Hematopoietic multipotent progenitor cell treated with erythropoietin and hydrocortisone succinate and interleukin-3 and kit ligand, for 17 days (in vitro differentiated cells): ENCODE data around the gene SBK2.
"Not testable (repeated sequence)": the region's sequence is repeated elsewhere in the genome, so short reads cannot be mapped to it uniquely, and the experiment has no call there.

Source experiments
- DNase-seq: peaks from one replicate; pipeline ENCODE4 v3.0.0-alpha.2; 2015; ENCODE audit warnings: low spot score

The SBK2 gene

GRCh38 chr19:55536951-55537740, at the start of gene SBK2:
Gene SBK2, minus strand, starts transcription at chr19:55537133. Its CDS starts 839 bp downstream, at chr19:55536294.
- no peak for DNase-seq

GRCh38 chr19:55585658-55586339, 48.9 kb upstream of the SBK2 start:
- DNase-seq = no peak

- DNase-seq = no peak
These were observed 47.9 kb upstream of the SBK2 start for GRCh38 chr19:55584871-55585270.

- DNase-seq = not testable (repeated sequence)
These were observed 47.0 kb upstream of the SBK2 start for GRCh38 chr19:55583897-55584296.

GRCh38 chr19:55582284-55582683, 45.4 kb upstream of the SBK2 start:
- not testable (repeated sequence) for DNase-seq

GRCh38 chr19:55581823-55582223, 44.9 kb upstream of the SBK2 start:
- DNase-seq = no peak

- no peak for DNase-seq
These were observed 44.4 kb upstream of the SBK2 start for GRCh38 chr19:55581145-55581822.

- no peak for DNase-seq
These were observed 43.8 kb upstream of the SBK2 start, which contains the start of gene ZNF579 for GRCh38 chr19:55580628-55581144. Gene ZNF579, minus strand, starts transcription at chr19:55580848. Its CDS starts 1,209 bp downstream, at chr19:55579639.

- DNase-seq = no peak
These were observed 43.1 kb upstream of the SBK2 start for GRCh38 chr19:55579766-55580621.

GRCh38 chr19:55578761-55579747, 42.1 kb upstream of the SBK2 start:
- DNase-seq = no peak

GRCh38 chr19:55578031-55578760, 41.3 kb upstream of the SBK2 start:
- DNase-seq = no peak

GRCh38 chr19:55576746-55577145, 39.8 kb upstream of the SBK2 start:
- no peak for DNase-seq

GRCh38 chr19:55573929-55574328, 37.0 kb upstream of the SBK2 start:
- not testable (repeated sequence) for DNase-seq

- not testable (repeated sequence) for DNase-seq
These were observed 32.5 kb upstream of the SBK2 start for GRCh38 chr19:55569477-55569876.

GRCh38 chr19:55567708-55568328, 30.9 kb upstream of the SBK2 start:
- DNase-seq = no peak

GRCh38 chr19:55566823-55567222, 29.9 kb upstream of the SBK2 start:
- DNase-seq = no peak

- DNase-seq = no peak
These were observed 26.3 kb upstream of the SBK2 start for GRCh38 chr19:55563261-55563690.

- no peak for DNase-seq
These were observed 22.8 kb upstream of the SBK2 start for GRCh38 chr19:55559684-55560083.

- DNase-seq = no peak
These were observed 17.8 kb upstream of the SBK2 start for GRCh38 chr19:55554741-55555152.
